ENCODE data around the gene FBLL1. TPM values are rescaled to one million over a fixed set of nuclear protein-coding genes. Genes with fewer than 3 reads are reported as not detected.

FBLL1 gene
- 0.65 and 0.69 TPM in 2 replicates for total RNA-seq

GRCh38 chr5:168528521-168529373 lies at the start of gene FBLL1:
Gene FBLL1 (plus strand): TSS chr5:168529305. CDS start chr5:168529505, 200 bp downstream.

GRCh38 chr5:168486136-168486879 lies 42.8 kb upstream of the FBLL1 start, which contains the start of gene RARS1:
Gene RARS1 (plus strand): TSS chr5:168486471. CDS start chr5:168486499, 28 bp downstream.

GRCh38 chr5:168578538-168579487 lies 49.7 kb downstream of the FBLL1 start, which contains the start of gene PANK3:
Gene PANK3 (minus strand): TSS chr5:168579368. CDS start chr5:168579283, 85 bp downstream.

Other genes starting within 250 kb of the FBLL1 start
- gene WWC1, start 237.7 kb upstream of the FBLL1 start, total RNA-seq, result 0.16 and 0.31 TPM in 2 replicates
- gene RARS1, start 42.8 kb upstream of the FBLL1 start, total RNA-seq, result 82.4 and 113 TPM in 2 replicates
- gene PANK3, start 50.1 kb downstream of the FBLL1 start, total RNA-seq, result 26.2 and 68.0 TPM in 2 replicates